ENCODE results near the gene ARFGEF3. TPM values are rescaled to one million over a fixed set of nuclear protein-coding genes. Genes with fewer than 3 reads are reported as not detected.

ARFGEF3 gene
- total and polyA plus RNA-seq, 10 of the 15 experiments (the other 5 are each of a cell fraction or from before 2014, with no cell fraction given): under 0.01 to 0.08 (median 0.02) TPM; not detected in 1

DNA sequence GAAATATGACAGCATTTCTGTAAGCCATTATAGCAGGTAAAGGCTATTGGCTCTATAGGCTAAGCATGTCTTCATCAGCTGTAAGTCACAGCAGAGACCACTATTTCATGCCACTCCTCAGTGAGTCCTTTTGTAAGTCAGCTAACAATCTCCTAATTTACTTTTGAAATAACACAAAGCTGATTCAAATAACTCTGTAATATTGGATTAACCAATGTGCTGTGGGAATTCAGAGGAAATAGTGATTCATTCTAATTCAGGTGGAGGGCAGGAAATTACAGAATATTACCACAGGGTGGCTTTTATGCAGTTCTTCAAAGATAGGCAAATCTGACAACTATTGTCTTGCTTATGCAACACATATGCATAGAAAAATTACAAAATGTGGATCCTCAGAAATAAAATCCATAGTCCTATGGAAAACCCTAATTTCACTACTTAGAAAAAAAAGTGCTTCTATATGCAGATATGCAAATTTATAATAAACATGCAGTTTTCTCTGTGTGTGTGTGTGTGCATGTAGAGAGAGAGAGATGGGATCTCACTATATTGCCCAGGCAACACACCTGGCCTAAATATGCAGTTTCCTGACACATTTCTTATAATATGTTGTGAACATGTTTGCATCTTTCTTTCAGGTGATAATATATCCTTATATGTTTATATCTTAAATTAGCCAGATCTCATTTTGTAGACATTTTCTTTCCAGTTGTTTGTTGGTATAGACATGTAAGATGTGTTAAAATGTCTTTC lies 211.1 kb downstream of the ARFGEF3 start:
- ChIA-PET POLR2A (no interaction called here), SMC1A (ENCODE audit: uncharacterized antibody, unreplicated experiment) (no interaction called here), CTCF (interaction anchor here (1.0 to 1.4 kb wide), 4 partner anchors 27 to 133 kb away, joined by 3 to 4 read pairs (median 4); no protein-coding TSS in a partner anchor), RAD21 (ENCODE audit: unreplicated experiment) (interaction anchor here (0.7 kb wide), 1 partner anchor 392 kb away, joined by 3 read pairs; no protein-coding TSS in a partner anchor)
- Histone ChIP-seq H3K9me3 (replicated peaks; ENCODE audit: control insufficient read depth, insufficient read depth, low read length) (no peaks in the 10 kb centered on the region), H3K27me3 (replicated peaks in 1 of 2; ENCODE audit: control insufficient read depth in 2 of 2, insufficient read depth in 2 of 2, low read length in 1 of 2) (no peaks in the 10 kb centered on the region; a peak in 2 of 4 replicates), H3K36me3 (ENCODE audit: control insufficient read depth in 2 of 2, insufficient read depth in 2 of 2, low read length in 1 of 2) (no peaks in the 10 kb centered on the region), H3K4me2 (ENCODE audit: control insufficient read depth, insufficient read depth) (no peak overlapping the region), H3K9ac (ENCODE audit: control insufficient read depth, insufficient read depth, low read length) (no peak overlapping the region), H4K20me1 (ENCODE audit: control insufficient read depth, insufficient read depth) (no peaks in the 10 kb centered on the region), H3K27ac (ENCODE audit: control insufficient read depth, insufficient read depth) (no peak overlapping the region), H3K4me3 (no peak overlapping the region), H3K4me1 (ENCODE audit: control insufficient read depth, insufficient read depth, low read length) (no peaks in the 10 kb centered on the region), H2AFZ (ENCODE audit: control insufficient read depth, low read depth, low read length) (no peak overlapping the region), H3K79me2 (ENCODE audit: control insufficient read depth, insufficient read depth, low read length) (no peaks in the 10 kb centered on the region)
- FAIRE-seq: no peak
- in situ Hi-C loops (cut with MboI): no loop called here
- BruUV-seq (replicated peaks): no TSS peak
- intact Hi-C loops (cut with micrococcal nuclease; ENCODE audit: unreplicated experiment): no loop called here
- no peak for TF ChIP-seq RAD51 (IDR thresholded peaks at IDR 0.05)
- no peak for TF ChIP-seq MTA2 (IDR thresholded peaks at IDR 0.05; ENCODE audit: low read depth)
- DNase-seq (ENCODE audit: low read depth, low spot score): no peak
- ATAC-seq: no peak

DNA sequence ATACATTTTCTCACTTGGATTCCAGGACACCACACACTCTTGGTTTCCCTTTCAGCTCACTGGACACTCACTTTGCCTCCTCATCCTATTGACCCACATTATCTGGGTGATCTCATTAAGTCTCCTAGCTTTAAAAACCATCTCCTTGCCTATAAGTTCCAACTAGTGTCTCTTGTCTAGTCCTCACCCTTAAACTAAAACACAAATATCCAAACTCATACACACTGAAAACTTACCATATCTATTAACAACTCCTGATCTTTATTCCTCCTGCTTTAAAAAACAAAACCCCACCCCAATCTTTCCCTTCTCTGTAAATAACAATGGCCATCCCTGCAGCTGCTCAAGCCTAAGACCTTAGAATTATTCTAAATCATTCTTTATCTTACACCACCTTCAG lies 212.5 kb downstream of the ARFGEF3 start:
- no peaks in the 10 kb centered on the region for H3K79me2 ChIP-seq (ENCODE audit: control insufficient read depth, insufficient read depth, low read length)
- H2AFZ ChIP-seq (ENCODE audit: control insufficient read depth, low read depth, low read length): no peak overlapping the region
- ChIA-PET RAD21 (ENCODE audit: unreplicated experiment) (no interaction called here), POLR2A (interaction anchor here (0.5 kb wide), 1 partner anchor 12 kb away, joined by 7 read pairs; no protein-coding TSS in a partner anchor), CTCF (no interaction called here), SMC1A (ENCODE audit: uncharacterized antibody, unreplicated experiment) (no interaction called here)
- no TSS peak for BruUV-seq (replicated peaks)
- DNase-seq (ENCODE audit: low read depth, low spot score) (no peak), ATAC-seq (no peak), FAIRE-seq (no peak)
- H3K36me3 ChIP-seq (ENCODE audit: control insufficient read depth in 2 of 2, insufficient read depth in 2 of 2, low read length in 1 of 2): no peaks in the 10 kb centered on the region
- no peak overlapping the region for H3K9ac ChIP-seq (ENCODE audit: control insufficient read depth, insufficient read depth, low read length)
- no peaks in the 10 kb centered on the region for H3K4me1 ChIP-seq (ENCODE audit: control insufficient read depth, insufficient read depth, low read length)
- intact Hi-C loops (cut with micrococcal nuclease; ENCODE audit: unreplicated experiment) (no loop called here), in situ Hi-C loops (cut with MboI) (no loop called here)
- no peaks in the 10 kb centered on the region for H3K9me3 ChIP-seq (replicated peaks; ENCODE audit: control insufficient read depth, insufficient read depth, low read length)
- no peaks in the 10 kb centered on the region for H4K20me1 ChIP-seq (ENCODE audit: control insufficient read depth, insufficient read depth)
- H3K4me2 ChIP-seq (ENCODE audit: control insufficient read depth, insufficient read depth): no peak overlapping the region
- no peak overlapping the region for H3K4me3 ChIP-seq
- H3K27me3 ChIP-seq (replicated peaks in 1 of 2; ENCODE audit: control insufficient read depth in 2 of 2, insufficient read depth in 2 of 2, low read length in 1 of 2): no peaks in the 10 kb centered on the region; a peak in 2 of 4 replicates
- no peak overlapping the region for H3K27ac ChIP-seq (ENCODE audit: control insufficient read depth, insufficient read depth)
- TF ChIP-seq CHD4 (IDR thresholded peaks at IDR 0.05): no peak
- TF ChIP-seq, protein P1, sequence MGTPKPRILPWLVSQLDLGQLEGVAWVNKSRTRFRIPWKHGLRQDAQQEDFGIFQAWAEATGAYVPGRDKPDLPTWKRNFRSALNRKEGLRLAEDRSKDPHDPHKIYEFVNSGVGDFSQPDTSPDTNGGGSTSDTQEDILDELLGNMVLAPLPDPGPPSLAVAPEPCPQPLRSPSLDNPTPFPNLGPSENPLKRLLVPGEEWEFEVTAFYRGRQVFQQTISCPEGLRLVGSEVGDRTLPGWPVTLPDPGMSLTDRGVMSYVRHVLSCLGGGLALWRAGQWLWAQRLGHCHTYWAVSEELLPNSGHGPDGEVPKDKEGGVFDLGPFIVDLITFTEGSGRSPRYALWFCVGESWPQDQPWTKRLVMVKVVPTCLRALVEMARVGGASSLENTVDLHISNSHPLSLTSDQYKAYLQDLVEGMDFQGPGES (IDR thresholded peaks at IDR 0.05): no peak
- TF ChIP-seq, protein P2, sequence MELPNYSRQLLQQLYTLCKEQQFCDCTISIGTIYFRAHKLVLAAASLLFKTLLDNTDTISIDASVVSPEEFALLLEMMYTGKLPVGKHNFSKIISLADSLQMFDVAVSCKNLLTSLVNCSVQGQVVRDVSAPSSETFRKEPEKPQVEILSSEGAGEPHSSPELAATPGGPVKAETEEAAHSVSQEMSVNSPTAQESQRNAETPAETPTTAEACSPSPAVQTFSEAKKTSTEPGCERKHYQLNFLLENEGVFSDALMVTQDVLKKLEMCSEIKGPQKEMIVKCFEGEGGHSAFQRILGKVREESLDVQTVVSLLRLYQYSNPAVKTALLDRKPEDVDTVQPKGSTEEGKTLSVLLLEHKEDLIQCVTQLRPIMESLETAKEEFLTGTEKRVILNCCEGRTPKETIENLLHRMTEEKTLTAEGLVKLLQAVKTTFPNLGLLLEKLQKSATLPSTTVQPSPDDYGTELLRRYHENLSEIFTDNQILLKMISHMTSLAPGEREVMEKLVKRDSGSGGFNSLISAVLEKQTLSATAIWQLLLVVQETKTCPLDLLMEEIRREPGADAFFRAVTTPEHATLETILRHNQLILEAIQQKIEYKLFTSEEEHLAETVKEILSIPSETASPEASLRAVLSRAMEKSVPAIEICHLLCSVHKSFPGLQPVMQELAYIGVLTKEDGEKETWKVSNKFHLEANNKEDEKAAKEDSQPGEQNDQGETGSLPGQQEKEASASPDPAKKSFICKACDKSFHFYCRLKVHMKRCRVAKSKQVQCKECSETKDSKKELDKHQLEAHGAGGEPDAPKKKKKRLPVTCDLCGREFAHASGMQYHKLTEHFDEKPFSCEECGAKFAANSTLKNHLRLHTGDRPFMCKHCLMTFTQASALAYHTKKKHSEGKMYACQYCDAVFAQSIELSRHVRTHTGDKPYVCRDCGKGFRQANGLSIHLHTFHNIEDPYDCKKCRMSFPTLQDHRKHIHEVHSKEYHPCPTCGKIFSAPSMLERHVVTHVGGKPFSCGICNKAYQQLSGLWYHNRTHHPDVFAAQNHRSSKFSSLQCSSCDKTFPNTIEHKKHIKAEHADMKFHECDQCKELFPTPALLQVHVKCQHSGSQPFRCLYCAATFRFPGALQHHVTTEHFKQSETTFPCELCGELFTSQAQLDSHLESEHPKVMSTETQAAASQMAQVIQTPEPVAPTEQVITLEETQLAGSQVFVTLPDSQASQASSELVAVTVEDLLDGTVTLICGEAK (IDR thresholded peaks at IDR 0.05; ENCODE audit: borderline replicate concordance): no peak
- no peak for TF ChIP-seq EZH2 (IDR thresholded peaks at IDR 0.05; ENCODE audit: borderline replicate concordance, control insufficient read depth, low read depth, low read length)
- TF ChIP-seq ZBED1 (IDR thresholded peaks at IDR 0.05; ENCODE audit: borderline replicate concordance): no peak
- TF ChIP-seq, protein P3, sequence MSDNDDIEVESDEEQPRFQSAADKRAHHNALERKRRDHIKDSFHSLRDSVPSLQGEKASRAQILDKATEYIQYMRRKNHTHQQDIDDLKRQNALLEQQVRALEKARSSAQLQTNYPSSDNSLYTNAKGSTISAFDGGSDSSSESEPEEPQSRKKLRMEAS (IDR thresholded peaks at IDR 0.05; ENCODE audit: low read depth, low read length): no peak
- TF ChIP-seq MYB (IDR thresholded peaks at IDR 0.05; ENCODE audit: borderline replicate concordance, low read depth, low read length): no peak
- TF ChIP-seq DPF2 (IDR thresholded peaks at IDR 0.05): no peak
- TF ChIP-seq RB1 (IDR thresholded peaks at IDR 0.05; ENCODE audit: borderline replicate concordance): no peak
- TF ChIP-seq TAF1 (IDR thresholded peaks at IDR 0.05; ENCODE audit: borderline replicate concordance, low read depth, low read length): no peak
- TF ChIP-seq MEF2A (IDR thresholded peaks at IDR 0.05; ENCODE audit: insufficient read depth, low read depth, low read length): no peak

All from GM12878 (cell line).